ENCODE measurements around the gene MCC.

Gene MCC

GRCh38 chr5:113240951-113241726 lies 247.1 kb downstream of the MCC start:
- DNase-seq = no peak

GRCh38 chr5:113240032-113240431 lies 248.2 kb downstream of the MCC start:
- DNase-seq = no peak

- no peak for DNase-seq
Observed at GRCh38 chr5:113237893-113238292, 250.4 kb downstream of the MCC start.

GRCh38 chr5:113236536-113237288 lies 251.5 kb downstream of the MCC start:
- DNase-seq = no peak

- DNase-seq = no peak
Observed at GRCh38 chr5:113235884-113236283, 252.4 kb downstream of the MCC start.

GRCh38 chr5:113234546-113234945 lies 253.7 kb downstream of the MCC start:
- DNase-seq = no peak

GRCh38 chr5:113233606-113234005 lies 254.6 kb downstream of the MCC start:
- no peak for DNase-seq

GRCh38 chr5:113232667-113233066 lies 255.6 kb downstream of the MCC start:
- no peak for DNase-seq

GRCh38 chr5:113232221-113232620 lies 256.0 kb downstream of the MCC start:
- no peak for DNase-seq

DNA sequence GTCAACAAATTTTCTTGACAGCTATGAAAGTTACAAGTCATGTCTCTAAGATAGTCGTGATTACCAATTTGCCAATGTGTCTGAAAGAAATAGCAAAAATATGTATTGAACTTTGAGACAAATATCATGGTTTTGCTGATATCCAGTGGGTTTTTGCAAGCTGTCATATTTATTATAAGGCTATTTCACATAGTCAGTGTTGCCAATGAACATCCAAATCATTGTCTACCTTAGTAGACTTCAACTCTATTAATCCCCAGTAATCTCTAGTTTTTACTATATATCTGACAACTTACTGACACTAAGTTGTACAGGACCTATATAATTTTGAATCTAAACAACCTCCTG lies 256.6 kb downstream of the MCC start:
- no peak for DNase-seq

DNA sequence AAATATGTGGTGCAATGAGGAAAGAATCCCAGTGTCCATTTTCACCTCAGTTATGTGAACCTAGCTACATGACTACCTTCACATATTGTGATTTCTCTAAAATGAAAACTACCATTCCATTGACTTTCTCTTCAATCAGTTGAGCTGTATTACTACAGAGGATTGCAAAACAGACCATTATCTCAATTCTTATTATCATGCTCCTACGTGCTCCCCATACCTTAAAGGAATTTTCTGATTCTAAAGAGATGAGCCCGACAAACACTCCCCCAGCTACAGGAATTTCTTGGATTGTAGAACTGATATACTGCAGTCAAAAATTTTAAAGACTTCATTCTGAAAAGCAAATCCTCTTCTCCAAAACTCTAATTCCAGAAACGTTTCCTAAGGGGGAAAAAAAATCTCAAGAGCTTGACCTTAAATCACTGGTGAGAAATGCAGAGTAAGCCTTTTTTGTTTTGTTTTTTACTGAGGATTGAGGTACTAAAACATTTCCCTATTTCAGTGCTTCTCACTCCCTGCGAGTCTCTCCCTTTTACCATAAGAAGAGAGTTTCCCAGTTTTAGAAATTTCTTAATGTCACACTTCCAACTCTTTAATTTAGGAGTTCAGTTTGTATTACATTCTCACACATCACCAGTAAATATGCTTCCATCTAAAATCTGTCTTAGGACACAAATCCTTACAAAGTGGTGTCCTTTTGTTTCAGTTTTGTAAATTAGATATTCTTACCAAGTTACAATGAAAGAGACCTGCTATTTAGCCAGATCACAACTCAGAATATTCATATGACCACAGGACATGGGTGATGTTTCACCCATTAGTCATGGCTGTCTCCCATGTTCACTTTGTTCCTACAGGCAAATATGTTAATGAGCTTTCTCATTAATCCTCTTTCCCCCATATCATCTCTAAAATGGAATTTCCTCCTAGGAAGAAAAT lies 257.3 kb downstream of the MCC start:
- DNase-seq = no peak

DNA sequence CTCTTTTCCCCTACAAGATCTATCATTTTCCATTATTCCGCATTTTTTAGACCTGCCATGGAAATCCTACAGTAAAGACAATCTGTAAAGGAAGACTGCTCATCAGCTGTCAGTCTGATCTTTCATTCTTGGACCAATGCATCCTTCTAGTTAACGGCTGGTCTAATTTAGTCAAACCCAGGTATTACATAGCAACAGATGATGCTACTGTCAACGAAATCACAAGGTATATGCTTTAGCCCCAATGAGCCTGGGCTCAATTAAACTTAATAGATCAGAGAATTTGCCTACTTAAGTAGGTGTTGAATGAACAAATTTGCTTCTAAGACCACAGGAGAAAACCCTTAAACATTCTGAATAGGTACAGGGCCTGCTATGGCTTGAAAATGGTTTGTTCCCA lies 260.5 kb downstream of the MCC start:
- DNase-seq = no peak

DNA sequence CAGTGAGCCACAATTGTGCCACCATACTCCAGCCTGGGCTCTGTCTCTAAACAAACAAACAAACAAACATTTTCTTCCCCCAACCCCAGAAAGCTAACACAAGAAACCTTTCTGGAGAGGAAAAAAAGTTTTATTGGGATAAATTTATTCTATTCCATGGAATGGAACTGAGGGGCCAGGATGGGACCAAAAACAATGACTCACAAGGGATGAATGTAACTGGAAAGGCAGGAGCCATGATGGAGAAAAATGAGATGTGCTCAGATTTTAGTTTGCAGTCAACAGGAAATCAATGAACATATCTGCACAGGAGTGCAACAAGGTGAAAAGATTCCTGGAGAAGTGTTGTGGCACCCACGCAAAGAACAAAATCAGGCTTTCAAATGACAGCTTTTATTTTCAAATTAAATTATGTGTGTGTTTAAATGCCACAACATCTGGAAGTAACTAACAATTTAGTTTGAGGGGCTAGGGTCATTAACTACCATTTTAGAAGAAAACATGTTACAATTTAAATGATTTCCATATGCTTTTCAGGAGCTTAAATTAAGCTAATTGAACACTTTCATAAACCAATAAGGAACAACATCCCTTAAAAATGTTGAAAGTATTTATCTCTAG lies 262.0 kb downstream of the MCC start:
- DNase-seq = no peak

DNA sequence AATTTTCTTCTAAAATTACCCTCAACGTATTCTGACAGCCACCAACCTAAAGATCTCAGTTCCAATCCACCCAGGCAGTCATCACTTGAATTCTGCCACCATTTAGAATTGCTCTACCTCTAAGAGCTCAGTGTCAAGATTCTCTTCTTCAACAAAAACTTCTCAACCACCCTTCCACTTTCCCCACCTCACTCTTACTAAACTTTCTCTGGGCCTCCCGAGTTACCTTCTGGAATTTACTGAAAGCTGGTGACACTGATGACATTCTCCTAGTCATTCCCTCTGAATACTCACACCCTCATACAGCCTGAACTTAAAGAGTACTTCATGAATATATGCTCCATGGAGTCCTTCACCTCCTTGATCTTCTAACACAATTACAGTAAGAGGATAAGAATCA lies 263.0 kb downstream of the MCC start:
- DNase-seq = no peak

DNA sequence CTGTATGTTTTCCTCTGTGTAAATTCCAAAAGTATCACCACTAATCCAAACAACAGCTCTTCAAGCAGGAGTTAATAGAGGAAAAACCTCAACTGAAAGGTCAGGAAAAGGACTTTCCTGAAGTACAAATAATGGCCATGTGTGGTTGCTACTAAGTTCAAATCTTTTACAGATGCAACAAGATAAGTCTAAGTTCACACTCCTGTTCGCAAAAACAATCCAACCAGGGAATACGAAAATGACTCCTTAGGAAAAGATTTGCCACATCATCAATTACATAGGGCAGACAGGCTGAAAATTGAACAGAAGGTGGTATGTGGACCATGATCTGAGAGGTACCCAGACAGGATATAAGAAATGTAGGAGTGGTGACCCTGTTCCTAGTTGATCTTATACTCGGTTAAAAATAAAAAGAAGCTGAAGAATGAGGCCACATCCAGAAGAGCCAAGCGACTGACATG lies 263.6 kb downstream of the MCC start:
- no peak for DNase-seq

DNA sequence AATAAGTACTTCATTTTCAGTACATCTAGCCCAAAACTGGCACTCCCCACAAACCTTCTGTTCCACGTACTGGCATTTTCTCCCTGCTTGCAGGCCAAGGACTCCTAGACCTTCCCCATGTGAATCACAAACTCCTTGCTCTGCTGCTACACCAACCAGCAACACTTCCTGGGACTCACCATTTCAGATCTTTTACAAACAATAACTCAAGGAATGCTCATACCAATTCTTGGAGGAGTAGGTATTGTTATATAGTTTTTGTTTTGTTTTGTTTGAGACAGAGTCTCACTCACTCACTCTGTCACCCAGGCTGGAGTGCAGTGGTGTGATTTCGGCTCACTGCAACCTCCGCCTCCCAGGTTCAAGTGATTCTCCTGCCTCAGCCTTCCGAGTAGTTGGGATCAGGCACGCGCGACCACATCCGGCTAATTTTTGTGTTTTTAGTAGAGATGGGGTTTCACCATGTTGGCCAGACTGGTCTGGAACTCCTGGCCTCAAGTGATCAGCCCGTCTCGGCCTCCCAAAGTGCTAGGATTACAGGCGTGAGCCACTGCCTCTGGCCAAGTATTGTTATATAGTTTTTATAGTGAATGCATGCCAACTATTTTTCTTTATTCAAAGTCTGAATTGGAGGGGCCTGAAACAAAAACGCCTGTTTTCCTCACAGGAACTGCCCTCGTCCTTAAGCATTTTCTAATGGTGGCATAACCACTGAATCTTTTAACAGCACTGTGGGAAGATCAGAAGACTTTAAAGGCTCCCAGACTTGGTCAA lies 264.2 kb downstream of the MCC start:
- DNase-seq = no peak

- no peak for DNase-seq
Observed at GRCh38 chr5:113223315-113223714, 264.9 kb downstream of the MCC start.

- no peak for DNase-seq
Observed at GRCh38 chr5:113221294-113222176, 266.7 kb downstream of the MCC start.

- no peak for DNase-seq
Observed at GRCh38 chr5:113219695-113220094, 268.6 kb downstream of the MCC start.

DNA sequence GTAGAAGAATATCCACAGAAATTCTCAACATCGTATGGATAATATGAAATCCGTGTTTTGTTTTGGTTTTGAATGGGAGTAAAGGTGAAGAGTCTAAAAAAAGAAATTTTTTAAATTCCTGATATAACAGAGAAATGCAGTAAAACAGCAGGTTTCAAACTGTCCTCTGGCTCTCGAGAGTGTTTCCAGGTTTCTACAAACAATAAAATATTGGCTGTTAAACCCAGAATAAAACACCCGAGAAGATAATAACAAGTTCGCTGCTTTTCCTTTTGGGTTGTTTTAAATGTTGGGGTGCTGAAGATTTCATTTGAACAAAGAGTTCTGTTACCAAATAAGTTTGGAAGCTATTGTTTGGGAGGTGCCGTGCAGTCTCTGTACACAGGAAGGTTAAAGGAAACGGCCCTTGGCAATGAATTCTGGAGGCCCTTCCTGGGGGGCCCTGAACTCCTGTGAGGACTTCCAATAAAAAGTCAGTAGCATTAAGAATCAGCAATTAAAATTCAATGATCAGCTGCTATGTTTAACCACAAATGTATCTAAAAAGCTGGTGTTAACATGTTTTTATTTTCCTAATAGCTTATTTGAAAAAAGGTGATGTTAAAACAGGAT lies 269.2 kb downstream of the MCC start:
- DNase-seq = no peak

- no peak for DNase-seq
Observed at GRCh38 chr5:113218200-113218599, 270.1 kb downstream of the MCC start.

All from CD4-positive, alpha-beta T cell treated with Interleukin-10 for 1 hour (primary cell).